ENCODE measurements around the gene CNOT8.
A peak's percentile ranks its signal among the peaks of the same experiment; 100 is the strongest.
"Not testable (repeated sequence)": the region's sequence is repeated elsewhere in the genome, so short reads cannot be mapped to it uniquely, and the experiment has no call there.

Gene CNOT8

DNA sequence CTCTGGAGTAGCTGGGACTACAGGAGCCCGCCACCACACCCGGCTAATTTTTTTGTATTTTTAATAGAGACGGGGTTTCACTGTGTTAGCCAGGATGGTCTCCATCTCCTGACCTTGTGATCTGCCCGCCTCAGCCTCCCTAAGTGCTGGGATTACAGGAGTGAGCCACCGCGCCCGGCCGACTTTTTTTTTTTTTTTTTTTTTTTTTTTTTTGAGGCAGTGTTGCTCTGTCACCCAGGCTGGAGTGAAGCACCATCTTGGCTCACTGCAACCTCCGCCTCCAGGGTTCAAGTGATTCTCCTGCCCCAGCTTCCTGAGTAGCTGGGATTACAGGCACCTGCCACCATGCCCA lies 22.8 kb upstream of the CNOT8 start:
- DNase-seq (ENCODE audit: low spot score) = not testable (repeated sequence)

DNA sequence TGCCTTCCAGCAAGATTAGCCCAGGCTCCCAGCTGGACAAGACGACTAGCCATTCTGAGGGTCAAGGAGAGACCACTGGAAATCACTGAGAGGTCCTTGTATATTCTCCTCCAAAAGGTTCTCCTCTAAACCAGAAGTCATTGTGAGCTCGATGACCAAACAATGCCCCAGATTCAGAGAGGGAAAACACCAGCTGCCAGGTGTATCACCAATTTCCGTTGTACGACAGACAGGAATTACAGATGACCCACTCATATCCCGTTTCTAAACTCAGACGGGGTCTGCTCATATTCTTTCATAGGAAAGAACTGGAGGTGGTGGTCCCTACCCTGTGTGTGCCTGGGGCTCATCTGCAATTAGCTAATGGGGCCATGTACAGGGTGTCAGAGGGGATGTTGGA lies 22.2 kb upstream of the CNOT8 start:
- DNase-seq (ENCODE audit: low spot score) = no peak

DNA sequence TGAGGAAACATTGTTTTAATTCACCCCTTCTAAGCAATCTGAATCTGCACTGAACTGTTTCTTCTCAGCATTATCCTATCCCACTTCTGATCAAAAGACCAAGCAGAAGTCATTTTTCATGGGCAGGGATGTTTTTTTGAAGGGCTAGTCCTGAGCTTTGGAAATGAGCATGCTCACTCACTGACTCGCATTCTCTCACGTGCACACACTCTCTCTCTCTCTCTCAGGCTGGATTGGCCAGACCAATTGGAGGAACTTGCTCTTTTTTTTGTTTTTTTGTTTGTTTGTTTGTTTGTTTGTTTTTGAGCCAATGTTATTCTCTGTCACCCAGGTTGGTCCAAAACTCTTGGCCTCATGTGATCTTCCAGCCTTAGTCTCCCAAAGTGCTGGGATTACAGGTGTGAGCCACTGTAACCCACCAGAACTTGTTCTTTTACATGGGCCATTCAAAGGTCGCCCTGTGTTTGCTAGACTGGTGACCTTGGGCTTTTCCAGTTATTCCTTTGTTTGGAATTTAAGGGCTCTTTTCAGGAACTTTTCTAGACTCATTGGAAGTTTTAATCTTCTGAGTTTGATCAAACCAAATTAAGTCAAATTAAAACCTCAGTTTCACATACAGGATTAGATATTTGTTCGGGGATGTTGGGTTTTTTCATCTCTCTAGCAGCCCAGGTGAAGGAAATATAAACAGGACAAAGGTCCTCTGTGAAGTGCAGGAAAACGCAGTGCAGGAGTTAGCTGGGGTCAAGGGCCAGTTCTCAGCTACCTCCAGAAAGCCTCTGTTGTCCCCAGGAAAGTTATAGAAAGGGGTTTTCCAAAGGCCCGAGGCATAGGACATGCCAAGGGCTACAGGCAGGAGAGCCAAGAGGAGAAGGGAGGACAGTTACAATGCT lies 21.2 kb upstream of the CNOT8 start:
- no peak for DNase-seq (ENCODE audit: low spot score)

DNA sequence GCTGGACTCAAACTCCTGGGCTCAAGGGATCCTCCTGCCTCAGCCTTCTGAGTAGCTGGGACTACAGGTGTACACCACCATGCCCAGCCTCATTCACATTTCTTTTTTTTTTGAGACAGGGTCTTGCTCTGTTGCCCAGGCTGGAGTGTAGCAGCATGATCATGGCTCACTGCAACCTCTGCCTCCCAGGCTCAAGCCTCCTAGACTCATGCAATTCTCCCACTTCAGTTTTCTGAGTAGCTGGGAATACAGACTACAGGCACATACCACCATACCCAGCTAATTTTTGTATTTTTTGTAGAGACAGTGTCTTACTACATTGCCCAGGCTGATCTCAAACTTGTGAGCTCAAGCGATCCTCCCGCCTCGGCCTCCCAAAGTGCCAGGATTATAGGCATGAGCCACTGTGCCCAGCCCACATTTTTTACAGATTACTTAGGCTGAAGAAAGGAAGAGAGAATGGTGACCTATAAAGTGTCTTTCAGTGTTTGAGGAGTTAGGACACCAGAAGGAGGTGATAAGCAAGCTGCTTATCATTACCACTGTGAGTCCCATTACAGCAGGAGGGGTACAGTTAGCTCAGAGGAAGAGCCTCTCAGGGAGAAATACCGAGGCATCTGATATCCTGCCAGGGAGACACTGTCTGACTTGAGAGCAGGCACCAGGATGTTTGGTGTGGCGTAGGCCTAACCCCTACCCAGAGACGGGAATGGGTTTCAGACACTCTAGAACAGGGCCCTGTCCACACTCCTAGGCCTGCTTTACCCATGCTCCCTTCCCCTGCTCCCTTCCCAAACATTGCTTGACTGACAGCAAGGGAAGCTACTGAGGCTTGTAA lies 17.8 kb upstream of the CNOT8 start:
- no peak for DNase-seq (ENCODE audit: low spot score)

DNA sequence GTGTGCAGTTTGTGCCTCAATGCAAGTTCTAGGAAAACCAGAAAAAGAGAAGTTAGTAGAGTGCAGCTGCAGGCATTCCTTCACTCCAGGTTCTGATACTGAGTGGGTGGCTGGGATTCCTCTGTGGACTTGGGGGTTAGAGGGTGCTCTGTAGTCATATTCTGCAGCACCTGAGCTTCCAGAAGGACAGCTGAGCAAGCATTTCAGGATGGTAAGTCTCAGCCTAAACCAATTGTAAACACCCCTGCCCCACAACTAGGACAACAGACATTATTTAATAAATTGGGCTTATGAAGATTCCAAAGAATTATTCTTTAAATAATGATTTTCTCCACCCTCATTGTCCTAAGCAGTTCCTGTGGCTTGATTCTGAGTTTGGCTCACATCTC lies 17.2 kb upstream of the CNOT8 start:
- no peak for DNase-seq (ENCODE audit: low spot score)

DNA sequence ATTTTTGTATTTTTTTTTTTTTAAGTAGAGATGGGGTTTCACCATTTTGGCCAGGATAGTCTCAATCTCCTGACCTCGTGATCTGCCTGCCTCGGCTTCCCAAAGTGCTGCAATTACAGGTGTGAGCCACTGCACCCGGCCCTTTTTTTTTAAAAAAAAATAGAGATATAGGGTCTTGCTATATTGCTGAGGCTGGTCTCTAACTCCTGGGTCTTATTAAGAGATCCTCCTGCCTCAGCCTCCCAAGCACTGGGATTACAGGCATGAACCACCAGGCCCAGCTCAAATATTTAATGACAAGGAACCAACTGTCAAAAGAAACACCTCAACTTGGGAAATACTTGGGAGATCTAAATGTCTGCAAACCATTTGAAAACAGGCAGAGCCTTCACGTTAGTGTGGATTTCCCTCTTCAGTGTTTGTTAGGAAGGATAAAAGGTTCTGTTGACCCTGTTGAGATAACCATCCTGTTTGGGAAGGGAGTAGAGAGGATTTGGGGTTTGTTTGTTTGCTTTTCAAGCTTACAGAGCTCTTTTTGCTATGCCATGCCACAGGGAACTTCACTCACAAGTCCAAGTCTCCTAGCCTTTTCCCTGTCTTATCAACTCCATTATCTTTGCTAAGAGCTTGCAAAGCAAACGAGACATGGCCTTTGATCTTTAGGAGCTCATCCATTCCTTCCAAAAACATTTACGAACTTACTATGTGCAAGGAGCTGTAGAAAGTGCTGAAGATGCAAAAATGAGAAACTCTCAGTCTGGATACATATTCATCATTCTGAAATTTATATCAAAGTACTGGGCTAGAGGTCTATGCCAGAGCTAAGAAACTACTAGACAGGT lies 15.5 kb upstream of the CNOT8 start:
- DNase-seq (ENCODE audit: low spot score) = no peak

DNA sequence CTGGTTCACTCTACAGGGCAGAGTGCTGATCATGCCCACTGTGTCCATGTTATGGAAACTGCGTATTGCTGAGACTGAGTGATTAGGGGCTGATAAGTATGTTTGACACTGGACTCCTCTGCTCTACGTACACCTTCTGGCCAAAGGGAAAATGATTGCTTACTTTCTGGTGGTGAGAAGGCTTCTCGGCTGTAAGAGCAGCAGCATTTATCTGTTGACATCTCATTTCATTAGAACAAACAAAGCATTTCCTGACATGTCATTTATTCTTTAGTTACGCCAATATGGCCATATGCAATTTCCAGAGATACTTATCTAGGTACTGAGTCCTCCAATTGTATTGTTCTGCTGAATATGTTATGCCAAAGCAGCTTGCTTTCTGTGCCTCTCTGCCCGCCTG lies 13.6 kb upstream of the CNOT8 start:
- no peak for DNase-seq (ENCODE audit: low spot score)

DNA sequence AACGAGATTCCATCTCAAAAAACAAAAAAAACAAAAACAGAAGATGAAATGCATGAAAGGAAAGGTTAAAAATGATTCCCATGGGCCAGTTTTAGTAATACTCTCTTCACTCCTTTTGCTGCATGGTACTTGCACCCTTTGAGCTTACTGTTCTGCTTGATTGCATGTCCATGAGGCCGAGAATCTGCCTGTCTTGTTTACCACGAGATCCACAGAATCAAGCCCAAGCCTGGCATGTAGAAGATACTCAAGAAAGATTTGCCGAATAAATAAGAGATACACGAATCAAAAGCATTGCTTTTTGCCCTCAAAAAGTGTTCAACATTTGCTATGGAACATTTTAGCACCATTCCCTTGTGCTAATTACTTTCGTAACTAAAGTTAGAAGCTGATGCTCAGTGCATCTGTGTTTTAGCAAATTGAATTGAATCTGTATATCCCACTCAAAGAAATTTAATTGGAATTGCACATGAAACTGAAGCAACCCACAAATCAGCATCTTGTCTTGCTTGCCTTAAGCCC lies 9.1 kb upstream of the CNOT8 start:
- DNase-seq (ENCODE audit: low spot score) = peak; percentile 56

DNA sequence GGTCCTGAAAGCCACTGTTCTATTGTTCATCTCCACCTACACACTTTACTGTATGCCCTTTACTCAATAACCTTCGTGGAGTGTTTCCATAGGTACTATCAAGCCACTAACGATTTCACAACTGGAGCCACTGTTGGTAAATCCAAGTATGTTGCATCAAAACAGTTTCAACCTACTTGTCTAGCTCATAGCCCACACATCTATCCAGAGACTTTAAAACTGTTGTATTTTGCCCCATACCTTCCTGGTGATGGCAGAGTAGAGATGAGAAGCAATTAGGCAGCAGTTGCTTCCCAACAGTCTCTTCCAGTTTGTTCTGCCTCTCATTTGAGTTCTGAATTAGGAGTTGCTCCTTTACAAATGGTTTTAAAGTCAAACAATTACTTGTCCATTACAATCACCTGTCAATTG lies 8.6 kb upstream of the CNOT8 start:
- peak; percentile 66 for DNase-seq (ENCODE audit: low spot score)

DNA sequence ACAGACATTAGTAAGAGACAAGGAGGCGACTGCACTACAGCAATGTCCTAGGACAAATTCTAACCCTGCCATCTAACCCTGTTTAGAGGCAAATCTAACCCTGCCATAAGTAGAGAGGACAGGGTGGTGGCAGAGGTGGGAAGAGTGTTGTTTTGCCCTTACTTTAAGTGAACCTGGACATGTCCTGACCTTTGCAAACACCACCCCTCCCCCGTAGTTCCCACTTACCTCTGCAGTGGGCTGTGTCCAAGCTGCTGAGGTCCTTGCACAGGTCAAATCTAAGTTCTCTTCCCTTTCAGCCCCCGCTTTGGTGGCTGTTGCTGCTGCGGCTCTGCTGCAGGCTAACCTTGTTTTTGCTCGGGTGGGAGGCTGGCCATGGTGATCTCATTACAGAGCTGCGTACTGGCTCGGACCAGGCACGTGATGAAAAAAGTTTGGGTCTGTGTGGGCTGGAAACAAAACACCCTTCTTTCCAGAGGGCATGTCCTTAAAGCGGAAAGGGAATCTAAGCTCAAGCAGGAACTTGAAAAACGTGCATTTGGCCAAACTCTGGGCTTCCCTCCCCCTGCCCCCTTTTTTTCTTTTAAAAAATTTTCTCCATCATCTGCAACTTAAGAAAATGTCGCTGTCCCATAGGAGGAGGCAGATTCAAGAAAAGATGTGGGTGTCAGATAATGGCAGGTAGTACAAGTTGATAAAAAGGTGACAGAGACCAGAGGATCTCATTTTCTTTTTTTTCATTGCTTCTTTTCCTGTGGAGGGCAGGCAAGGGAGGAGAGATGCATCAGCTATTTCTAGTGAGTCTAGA lies 8.0 kb upstream of the CNOT8 start, which contains the start of gene FAXDC2:
Gene FAXDC2, minus strand, starts transcription at position 349 of the 808 bp plus-strand sequence. CDS start 12,425 bp downstream, outside the sequence.
- DNase-seq (ENCODE audit: low spot score) = peak; percentile 93

DNA sequence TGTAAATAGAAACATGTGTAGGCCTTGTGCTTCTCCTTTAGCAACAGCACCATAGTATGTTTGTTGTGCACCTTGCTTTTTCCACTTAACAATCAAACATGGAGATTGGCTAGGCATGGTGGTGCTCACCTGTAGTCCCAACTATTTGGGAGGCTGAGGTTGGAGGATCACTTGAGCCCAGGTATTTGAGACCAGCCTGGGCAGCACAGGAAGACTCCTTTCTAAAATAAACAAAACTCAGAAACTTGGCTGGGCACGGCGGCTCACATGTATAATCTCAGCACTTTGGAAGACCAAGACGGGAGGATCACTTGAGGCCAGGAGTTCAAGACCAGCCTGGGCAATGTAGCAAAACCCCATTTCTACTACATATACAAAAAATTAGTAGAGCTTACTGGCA lies 7.1 kb upstream of the CNOT8 start:
- DNase-seq (ENCODE audit: low spot score) = no peak

DNA sequence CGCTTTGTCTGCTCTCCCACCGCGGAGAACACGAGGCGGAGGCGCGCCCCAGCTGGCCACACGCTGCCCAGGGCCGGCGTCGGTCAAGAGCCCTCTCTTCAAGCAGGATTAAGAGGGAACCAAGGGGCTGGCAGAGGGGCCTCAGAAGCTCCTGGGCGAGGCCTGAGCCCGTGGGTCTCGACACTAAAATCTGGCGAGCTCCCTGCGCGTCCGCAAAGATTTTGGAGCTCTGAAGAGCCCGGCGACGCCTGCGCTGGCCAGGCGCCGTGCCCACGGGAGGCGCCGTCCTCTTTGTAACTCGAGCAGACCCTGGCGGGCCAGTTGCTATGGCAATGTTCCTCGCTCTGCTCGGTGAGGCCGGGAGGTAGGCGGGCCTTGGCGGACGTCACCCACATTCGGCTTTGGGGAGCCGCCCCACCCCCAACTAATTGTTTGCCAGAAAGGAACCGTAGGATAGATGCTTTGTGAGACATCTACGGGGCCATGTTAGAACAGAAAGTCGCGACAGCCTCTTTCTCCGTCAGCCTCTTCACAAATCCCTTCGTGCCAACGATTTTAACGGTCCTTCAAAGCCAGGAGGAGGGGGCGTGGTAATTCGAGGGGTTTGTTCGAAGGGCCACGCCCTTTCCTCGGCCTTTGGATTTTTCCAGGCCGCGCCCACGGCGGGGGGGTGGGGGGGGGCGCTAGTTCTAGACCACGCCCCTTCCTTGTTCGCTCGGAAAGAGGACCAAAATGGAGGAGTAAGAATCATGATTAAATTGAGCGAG lies 714 bp upstream of the CNOT8 start:
- peak; percentile 95 for DNase-seq (ENCODE audit: low spot score)

DNA sequence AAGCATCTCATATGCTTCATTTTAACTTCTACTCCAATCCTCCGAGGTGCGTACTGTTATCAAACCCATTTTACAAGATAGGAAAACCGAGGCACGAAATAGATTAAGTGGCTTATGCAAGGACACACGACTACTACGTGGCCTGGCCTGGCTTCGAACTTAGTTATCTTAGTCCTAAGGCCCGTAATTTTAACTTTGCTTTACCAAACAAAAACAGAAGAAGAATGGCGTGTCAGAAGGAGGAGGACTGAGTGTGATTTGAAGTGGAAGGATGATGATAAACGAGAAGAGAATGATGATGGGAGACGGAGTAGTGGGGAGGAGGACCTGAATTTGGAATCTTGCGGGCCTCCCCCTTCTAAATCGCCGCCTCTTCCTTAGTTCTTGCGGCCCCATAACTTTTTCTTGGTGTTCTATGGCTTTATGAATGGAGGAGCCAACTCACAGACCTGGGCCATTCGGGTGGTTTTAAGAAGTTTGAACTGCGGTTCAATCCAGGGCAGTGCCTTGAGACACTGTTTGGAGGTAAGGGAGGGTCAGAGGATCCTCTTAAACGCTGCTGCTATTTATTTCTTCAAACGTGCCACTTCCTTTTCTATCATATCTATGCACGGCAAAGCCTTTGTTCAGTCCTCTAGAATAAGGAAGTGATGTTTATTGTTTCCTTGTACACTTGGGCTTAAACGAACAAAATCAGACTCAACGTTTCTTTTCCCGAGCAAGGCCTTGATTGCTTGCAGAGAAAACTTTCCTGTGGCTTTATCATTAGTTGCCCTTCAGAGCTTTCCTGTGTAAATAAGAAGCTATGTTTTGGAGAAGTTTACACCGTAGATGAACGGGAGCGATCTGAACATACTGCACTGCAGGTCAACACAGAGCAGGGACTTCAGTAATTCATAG lies 795 bp downstream of the CNOT8 start:
- DNase-seq (ENCODE audit: low spot score) = peak; percentile 35

DNA sequence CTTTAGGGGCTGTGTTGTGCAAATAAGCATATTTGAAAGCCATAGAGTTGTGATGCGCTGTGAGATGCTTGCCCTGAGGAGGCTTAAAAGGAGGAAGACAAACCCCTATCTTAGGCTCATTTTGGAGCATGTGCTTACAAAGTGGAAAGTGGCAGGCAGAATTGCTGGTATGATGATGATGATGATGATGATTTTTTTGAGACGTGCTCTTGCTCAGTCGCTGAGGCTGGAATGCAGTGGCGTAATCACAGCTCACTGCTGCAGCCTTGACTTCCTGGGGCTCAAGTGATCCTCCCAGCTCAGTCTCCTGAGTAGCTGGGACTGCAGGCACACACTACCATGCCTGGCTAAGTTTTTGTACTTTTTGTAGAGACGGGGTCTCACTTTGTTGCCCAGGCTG lies 1.7 kb downstream of the CNOT8 start:
- no peak for DNase-seq (ENCODE audit: low spot score)

DNA sequence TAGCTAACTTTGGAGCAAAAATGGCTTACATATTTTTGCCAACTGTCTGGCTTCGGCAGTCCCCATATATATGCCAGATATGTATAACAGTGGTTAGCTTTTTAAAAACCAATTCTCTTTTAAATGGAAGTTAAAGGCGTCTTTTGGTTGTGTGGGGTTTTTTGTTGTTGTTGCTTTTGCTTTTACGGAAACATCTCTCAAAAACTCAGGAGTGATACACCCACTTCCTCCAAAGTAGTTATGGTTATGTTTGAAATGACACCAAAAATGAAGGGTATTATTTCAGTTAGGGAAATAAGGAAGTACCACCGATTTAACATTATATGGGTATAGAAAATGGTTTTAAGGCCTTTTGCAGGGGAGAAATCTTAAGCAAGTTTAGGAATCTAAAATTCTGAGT lies 2.3 kb downstream of the CNOT8 start:
- DNase-seq (ENCODE audit: low spot score) = no peak

DNA sequence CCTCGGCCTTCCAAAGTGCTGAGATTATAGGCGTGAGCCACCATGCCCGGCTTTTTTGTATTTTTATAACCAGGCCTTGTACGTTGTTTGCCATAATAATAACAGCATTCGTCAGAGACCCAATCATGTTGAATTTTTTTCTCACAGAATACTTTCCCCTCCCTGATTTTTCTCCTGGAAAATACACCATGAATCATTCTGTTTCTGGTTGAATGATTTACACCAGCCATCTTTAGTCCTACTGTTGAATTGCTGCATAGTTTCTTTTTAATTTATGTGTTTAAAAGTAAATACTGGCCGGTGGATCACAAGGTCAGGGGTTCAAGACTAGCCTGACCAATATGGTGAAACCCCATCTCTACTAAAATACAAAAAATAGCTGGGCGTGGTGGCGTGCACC lies 3.5 kb downstream of the CNOT8 start:
- DNase-seq (ENCODE audit: low spot score) = no peak

DNA sequence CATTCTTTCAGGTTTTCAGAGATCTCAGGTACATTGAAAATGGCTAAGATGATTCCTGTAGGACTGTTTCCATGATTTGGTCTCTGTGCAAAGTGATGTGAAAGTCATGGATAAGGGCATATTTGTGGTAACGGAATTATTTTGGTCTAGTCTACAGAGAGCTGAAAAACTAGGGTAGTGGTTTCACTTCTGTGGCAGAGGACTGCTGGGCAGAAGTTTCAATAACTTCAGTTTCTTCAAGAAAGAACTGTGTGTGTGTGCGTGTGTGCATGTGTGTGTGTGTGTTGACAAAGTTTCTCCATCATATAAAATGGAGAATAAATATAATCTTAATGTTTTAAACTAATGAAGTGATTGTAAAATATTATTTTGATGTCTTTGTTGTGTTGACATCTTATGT lies 4.3 kb downstream of the CNOT8 start:
- no peak for DNase-seq (ENCODE audit: low spot score)

DNA sequence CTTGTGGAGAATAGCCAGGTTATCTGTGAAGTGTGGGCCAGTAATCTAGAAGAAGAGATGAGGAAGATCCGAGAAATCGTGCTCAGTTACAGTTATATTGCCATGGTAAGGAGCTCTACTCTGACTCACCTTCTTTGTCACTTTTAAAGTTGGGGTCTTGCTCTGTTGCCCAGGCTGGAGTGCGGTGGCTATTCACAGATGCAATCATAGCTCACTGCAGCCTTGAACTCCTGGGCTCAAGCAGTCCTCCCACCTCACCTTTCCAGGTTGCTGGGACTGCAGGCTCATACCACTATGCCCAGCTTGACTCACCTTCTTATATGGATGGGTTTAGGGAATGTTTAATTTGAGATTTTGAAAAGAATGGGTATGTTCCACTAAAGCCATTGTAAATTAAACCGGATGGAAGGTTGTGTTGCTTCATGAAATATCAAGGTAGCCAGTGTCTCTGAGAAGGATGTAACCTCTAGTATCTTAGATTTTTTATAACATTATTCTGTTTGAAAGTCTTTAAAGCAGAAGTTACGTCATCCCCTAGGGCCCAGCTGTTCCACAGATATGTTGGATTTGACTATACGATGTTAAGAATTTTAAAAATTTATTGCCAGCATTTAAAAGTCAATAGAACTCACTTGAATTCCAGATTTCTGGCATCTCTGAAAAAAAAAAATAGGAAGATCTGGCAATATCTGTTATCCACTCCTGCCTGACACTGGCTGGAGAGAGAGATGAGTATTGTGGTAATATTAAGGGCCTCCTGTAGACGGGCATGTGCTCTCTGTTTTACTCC lies 5.1 kb downstream of the CNOT8 start:
- DNase-seq (ENCODE audit: low spot score) = no peak
